B cell (primary cell): Measurements from ENCODE around the gene EIF4EBP2. TPM values are rescaled to one million over a fixed set of nuclear protein-coding genes. Genes with fewer than 3 reads are reported as not detected.

Experiments
- ATAC-seq: fragments of 200-7000 bp; cut with Tn5 transposase; one replicate; pipeline ENCODE4 v1.10.0; 2021; ENCODE audit warnings: low read depth, mild to moderate bottlenecking, moderate number of reproducible peaks, moderate library complexity
- CTCF ChIA-PET: fragments of 350-600 bp; sonication (Branson Sonifier 250); formaldehyde crosslinking; loops from one replicate; lab custom pipeline; 2021; ENCODE audit warnings: antibody characterized with exemption, inconsistent platforms; lab: Charles Lee
- POLR2A ChIA-PET: fragments of 350-600 bp; sonication (Branson Sonifier 250); formaldehyde crosslinking; loops from one replicate; lab custom pipeline; 2021; ENCODE audit warnings: antibody characterized with exemption; lab: Charles Lee
- DNase-seq: peaks from one replicate; pipeline ENCODE4 v3.0.0; 2013
- H2AFZ ChIP-seq: 2 replicates; pipeline ENCODE4 v1.6.1; 2012; ENCODE audit warnings: mild to moderate bottlenecking, low read depth, low read length; ENCODE audit not compliant: insufficient read depth, poor library complexity, severe bottlenecking
- H3K27ac ChIP-seq, 2 donors: 1 replicate in 1 of 2; 2 replicates in 1 of 2; pipeline ENCODE4 v1.5.1; 2012 to 2013; ENCODE audit warnings: low read length in 2 of 2, mild to moderate bottlenecking in 2 of 2, moderate library complexity in 1 of 2
- H3K27me3 ChIP-seq, 4 experiments: fragments of 200-600 bp in 1 of 4; sonication (generic) in 1 of 4; replicated peaks in 1 of 4; 1 replicate in 2 of 4; 2 replicates in 2 of 4; pipeline versions ENCODE4 v1.6.1 to v1.7.0; 2013 to 2016; ENCODE audit warnings: low read length in 3 of 4, mild to moderate bottlenecking in 2 of 4, mixed read lengths in 1 of 4, moderate library complexity in 1 of 4; ENCODE audit not compliant: insufficient read depth in 4 of 4, control insufficient read depth in 3 of 4; ENCODE audit errors: control extremely low read depth in 1 of 4
- H3K36me3 ChIP-seq, 2 experiments: replicated peaks in 1 of 2; 1 replicate in 1 of 2; 2 replicates in 1 of 2; pipeline versions ENCODE4 v1.6.1 to v1.7.1; 2013; ENCODE audit warnings: low read length in 1 of 2; ENCODE audit not compliant: insufficient read depth in 2 of 2, control insufficient read depth in 1 of 2; ENCODE audit errors: control extremely low read depth in 1 of 2, extremely low read depth in 1 of 2
- H3K4me1 ChIP-seq, 2 donors: fragments of 200-600 bp in 1 of 2; sonication (generic) in 1 of 2; 1 replicate in 1 of 2; 2 replicates in 1 of 2; pipeline versions ENCODE4 v1.5.1 to v1.6.1; 2013 to 2017; ENCODE audit warnings: low read length in 2 of 2; ENCODE audit not compliant: control insufficient read depth in 2 of 2, insufficient read depth in 2 of 2
- H3K4me2 ChIP-seq: replicated peaks from 2 replicates; pipeline ENCODE3; 2012; ENCODE audit warnings: mild to moderate bottlenecking, low read depth, low read length; ENCODE audit not compliant: poor library complexity, severe bottlenecking
- H3K4me3 ChIP-seq, 5 experiments: fragments of 200-600 bp in 1 of 5; sonication (generic) in 1 of 5; 1 replicate in 3 of 5; 2 replicates in 2 of 5; pipeline versions ENCODE4 v1.5.1 to v1.7.0; 2011 to 2016; ENCODE audit warnings: low read length in 4 of 5, mild to moderate bottlenecking in 4 of 5, low read depth in 2 of 5, control low read depth in 1 of 5, moderate library complexity in 1 of 5; ENCODE audit not compliant: insufficient read depth in 1 of 5; ENCODE audit errors: control extremely low read depth in 1 of 5, extremely low read depth in 1 of 5
- H3K79me2 ChIP-seq: fragments of 200-600 bp; sonication (generic); one replicate; pipeline ENCODE4 v1.6.0; 2016; ENCODE audit warnings: low read length; ENCODE audit not compliant: control insufficient read depth, insufficient read depth
- H3K9ac ChIP-seq: fragments of 200-600 bp; sonication (generic); 2 replicates; pipeline ENCODE4 v1.6.1; 2017; ENCODE audit warnings: mild to moderate bottlenecking, low read length, moderate library complexity
- H3K9me3 ChIP-seq, 3 donors: one replicate each; pipeline versions ENCODE4 v1.6.1 to v1.7.1; 2013; ENCODE audit warnings: low read length in 2 of 3; ENCODE audit not compliant: control insufficient read depth in 2 of 3, insufficient read depth in 1 of 3; ENCODE audit errors: control extremely low read depth in 1 of 3
- H4K20me1 ChIP-seq: 2 replicates; pipeline ENCODE4 v1.6.0; 2012; ENCODE audit warnings: mild to moderate bottlenecking, low read length; ENCODE audit not compliant: insufficient read depth, control insufficient read depth, poor library complexity, severe bottlenecking
- H3K27ac Mint-ChIP-seq: one replicate; pipeline ENCODE4 v1.8.0; 2021; ENCODE audit warnings: mixed read lengths
- H3K27me3 Mint-ChIP-seq: one replicate; pipeline ENCODE4 v1.8.0; 2021; ENCODE audit warnings: mixed read lengths
- H3K4me1 Mint-ChIP-seq: one replicate; pipeline ENCODE4 v1.8.0; 2021; ENCODE audit warnings: mixed read lengths
- H3K4me3 Mint-ChIP-seq: one replicate; pipeline ENCODE4 v1.8.0; 2021; ENCODE audit warnings: mixed read lengths
- H3K9me3 Mint-ChIP-seq: one replicate; pipeline ENCODE4 v1.8.0; 2022; ENCODE audit warnings: mixed read lengths; ENCODE audit not compliant: insufficient read depth
- CTCF ChIP-seq: fragments of 200-600 bp; IDR thresholded peaks from one replicate; pipeline ENCODE4 v1.8.0; 2022; ENCODE audit warnings: antibody characterized with exemption, mild to moderate bottlenecking
- EZH2 ChIP-seq: IDR thresholded peaks from 2 replicates; pipeline ENCODE4 v1.6.1; 2012; ENCODE audit warnings: borderline replicate concordance, low read depth, mild to moderate bottlenecking, moderate library complexity, low read length; ENCODE audit not compliant: insufficient read depth, poor library complexity, severe bottlenecking
- WGBS: methylation state at CpG from one replicate; pipeline ENCODE4 v1.1.5; 2013; ENCODE audit warnings: missing lambda C conversion rate; ENCODE audit not compliant: insufficient coverage; 5-methylcytosine and 5-hydroxymethylcytosine counted together
- intact Hi-C: fragments of 100-400 bp; cut with micrococcal nuclease; formaldehyde crosslinking; loops from one replicate; pipeline ENCODE4 v1.10.0; 2022
- polyA plus RNA-seq: library from polyadenylated mRNA; depleted of rRNA; stranded (reverse); fragments of >200 nt; gene quantifications from 2 replicates; pipeline ENCODE4 v1.2.3, GENCODE V29; 2012
- total RNA-seq, 2 donors: library from RNA; stranded (reverse); fragments of 120-200 nt in 1 of 2; gene quantifications; 1 replicate in 1 of 2; 2 replicates in 1 of 2; pipeline versions ENCODE4 v1.2.3 to v1.2.4, GENCODE V29; 2013 to 2022

Gene EIF4EBP2
- total and polyA plus RNA-seq, 2 donors (not counting 1 experiment from before 2014, with no cell fraction given), result 8.7 to 37.8 TPM

GRCh38 chr10:70445718-70446657 is 42.0 kb downstream of the EIF4EBP2 start:
- H3K4me1 ChIP-seq, result peaks cover 11% of the 10 kb centered on the region in 2 donors
- H3K9me3 Mint-ChIP-seq, result no peaks in the 10 kb centered on the region
- no peak overlapping the region for H3K4me2 ChIP-seq
- H3K27ac Mint-ChIP-seq, result no peak overlapping the region
- no peak overlapping the region for H2AFZ ChIP-seq
- H3K9me3 ChIP-seq, result peaks cover 0 to under 1% (median 0%) of the 10 kb centered on the region in 3 donors
- no peak overlapping the region for H3K4me3 Mint-ChIP-seq
- intact Hi-C loops, result no loop called here
- DNase-seq (no peak), ATAC-seq (no peak)
- H3K9ac ChIP-seq, result no peak overlapping the region
- peaks cover 21% of the 10 kb centered on the region for H3K27me3 Mint-ChIP-seq
- H3K79me2 ChIP-seq, result no peaks in the 10 kb centered on the region
- no peaks in the 10 kb centered on the region for H3K36me3 ChIP-seq
- no peak overlapping the region for H3K4me3 ChIP-seq
- WGBS, result 86% methylated on average over 5 of the region's 8 CpGs
- TF ChIP-seq CTCF, result no peak
- no peak for TF ChIP-seq EZH2
- no peaks in the 10 kb centered on the region for H4K20me1 ChIP-seq
- ChIA-PET POLR2A (no interaction called here), CTCF (interaction anchor here (1.6 kb wide), 2 partner anchors 16 to 82 kb away, joined by 4 to 5 read pairs; no protein-coding TSS in a partner anchor)
- H3K27me3 ChIP-seq, result peaks cover 0 to 30% (median 6%) of the 10 kb centered on the region in 4 experiments
- H3K4me1 Mint-ChIP-seq, result peaks cover 5% of the 10 kb centered on the region
- H3K27ac ChIP-seq, result no peak overlapping the region

GRCh38 chr10:70448236-70448635 is 44.3 kb downstream of the EIF4EBP2 start:
- H3K4me2 ChIP-seq, result no peak overlapping the region
- no peak overlapping the region for H3K4me3 ChIP-seq
- H3K27me3 ChIP-seq, result peaks cover 0 to 8% (median 1%) of the 10 kb centered on the region in 4 experiments
- WGBS, result 94% methylated on average over 2 of the region's 2 CpGs
- ChIA-PET POLR2A (no interaction called here), CTCF (no interaction called here)
- no peak overlapping the region for H3K9ac ChIP-seq
- H3K4me1 ChIP-seq, result no peaks in the 10 kb centered on the region
- Mint-ChIP-seq H3K4me3 (no peak overlapping the region), H3K9me3 (no peaks in the 10 kb centered on the region), H3K27me3 (peaks cover 11% of the 10 kb centered on the region), H3K4me1 (no peaks in the 10 kb centered on the region), H3K27ac (no peak overlapping the region)
- no peaks in the 10 kb centered on the region for H3K36me3 ChIP-seq
- intact Hi-C loops, result no loop called here
- DNase-seq (no peak), ATAC-seq (no peak)
- no peak overlapping the region for H2AFZ ChIP-seq
- no peaks in the 10 kb centered on the region for H4K20me1 ChIP-seq
- no peaks in the 10 kb centered on the region for H3K9me3 ChIP-seq
- TF ChIP-seq EZH2, result no peak
- no peak for TF ChIP-seq CTCF
- no peaks in the 10 kb centered on the region for H3K79me2 ChIP-seq
- no peak overlapping the region for H3K27ac ChIP-seq
